ENCODE data around the gene KRT79. TPM values are rescaled to one million over a fixed set of nuclear protein-coding genes. Genes with fewer than 3 reads are reported as not detected.
A peak's percentile ranks its signal among the peaks of the same experiment; 100 is the strongest.

The KRT79 gene
- total and polyA plus RNA-seq, 8 donors: 0.32 to 0.58 TPM; not detected in 6

- Histone ChIP-seq H3K36me3 (no peaks in the 10 kb centered on the region), H3K27ac (no peak overlapping the region)
- intact Hi-C loops (cut with DNase I): loop anchor here in 1 of 2 donors (5.0 kb wide), 1 partner anchor 490 kb away; no protein-coding TSS in a partner anchor
Measured at GRCh38 chr12:52867152-52867551, 33.0 kb upstream of the KRT79 start.

GRCh38 chr12:52865090-52865944 lies 31.2 kb upstream of the KRT79 start:
- no peak overlapping the region for H3K27ac ChIP-seq
- H3K4me3 ChIP-seq: no peak overlapping the region
- H3K36me3 ChIP-seq: no peaks in the 10 kb centered on the region
- peak; percentile 92 for ATAC-seq
- intact Hi-C loops (cut with DNase I): loop anchor here in 1 of 2 donors (5.0 kb wide), 1 partner anchor 488 kb away; no protein-coding TSS in a partner anchor
- no peaks in the 10 kb centered on the region for H3K9me3 ChIP-seq
- peaks cover 0 to 9% of the 10 kb centered on the region in 2 donors for H3K4me1 ChIP-seq
- peak; percentile 73 to 81 for TF ChIP-seq CTCF (IDR thresholded peaks at IDR 0.05)
- H3K27me3 ChIP-seq: no peaks in the 10 kb centered on the region
- peak in 3 of 4 donors; percentile 62 to 78 (median 69) for DNase-seq

More at GRCh38 chr12:52867152-52867551, 33.0 kb upstream of the KRT79 start:
- Histone ChIP-seq H3K4me3 (no peak overlapping the region), H3K9me3 (no peaks in the 10 kb centered on the region), H3K27me3 (no peaks in the 10 kb centered on the region), H3K4me1 (peaks cover 7 to 24% of the 10 kb centered on the region in 2 donors)
- ATAC-seq (no peak), DNase-seq (peak in 1 of 4 donors; percentile 13)
- TF ChIP-seq CTCF (IDR thresholded peaks at IDR 0.05): no peak

GRCh38 chr12:52862023-52862422 lies 27.9 kb upstream of the KRT79 start:
- no peak for ATAC-seq
- Histone ChIP-seq H3K36me3 (no peaks in the 10 kb centered on the region), H3K4me3 (no peak overlapping the region), H3K27ac (no peak overlapping the region), H3K4me1 (no peaks in the 10 kb centered on the region), H3K27me3 (peaks cover 0 to 4% of the 10 kb centered on the region in 2 donors), H3K9me3 (no peaks in the 10 kb centered on the region)
- intact Hi-C loops (cut with DNase I): no loop called here
- DNase-seq: no peak
- no peak for TF ChIP-seq CTCF (IDR thresholded peaks at IDR 0.05)

- ATAC-seq: no peak
- peak in 1 of 4 donors; percentile 18 for DNase-seq
- Histone ChIP-seq H3K4me1 (no peaks in the 10 kb centered on the region), H3K9me3 (no peaks in the 10 kb centered on the region), H3K27me3 (peaks cover 0 to 8% of the 10 kb centered on the region in 2 donors), H3K27ac (no peak overlapping the region), H3K36me3 (no peaks in the 10 kb centered on the region), H3K4me3 (no peak overlapping the region)
- no peak for TF ChIP-seq CTCF (IDR thresholded peaks at IDR 0.05)
- intact Hi-C loops (cut with DNase I): no loop called here
Measured at GRCh38 chr12:52861511-52861910, 27.4 kb upstream of the KRT79 start.

GRCh38 chr12:52860102-52860823 lies 26.2 kb upstream of the KRT79 start:
- TF ChIP-seq CTCF (IDR thresholded peaks at IDR 0.05): no peak
- Histone ChIP-seq H3K4me3 (no peak overlapping the region), H3K4me1 (no peaks in the 10 kb centered on the region), H3K27ac (no peak overlapping the region), H3K9me3 (no peaks in the 10 kb centered on the region), H3K27me3 (peaks cover 0 to 8% of the 10 kb centered on the region in 2 donors), H3K36me3 (no peaks in the 10 kb centered on the region)
- DNase-seq: peak in 2 of 4 donors; percentile 15 to 73
- intact Hi-C loops (cut with DNase I): no loop called here
- ATAC-seq: peak; percentile 93
